Neural crest cell (in vitro differentiated cells): ENCODE data around the gene ADGRB3. TPM values are rescaled to one million over a fixed set of nuclear protein-coding genes. Genes with fewer than 3 reads are reported as not detected.
"Not testable (repeated sequence)": the region's sequence is repeated elsewhere in the genome, so short reads cannot be mapped to it uniquely, and the experiment has no call there.

Experiments used
- DNase-seq: peaks from one replicate; pipeline ENCODE4 v3.0.0; 2021; ENCODE audit warnings: low read depth, mixed read lengths, low spot score
- H3K27ac Mint-ChIP-seq: one replicate; pipeline ENCODE4 v1.8.0; 2021; ENCODE audit warnings: mild to moderate bottlenecking, mixed read lengths; ENCODE audit not compliant: unreplicated experiment
- H3K27me3 Mint-ChIP-seq: 2 replicates; pipeline ENCODE4 v1.8.0; 2021; ENCODE audit warnings: low read depth, mild to moderate bottlenecking, mixed read lengths
- H3K36me3 Mint-ChIP-seq: 2 replicates; pipeline ENCODE4 v1.8.0; 2021; ENCODE audit warnings: low read depth, mild to moderate bottlenecking, mixed read lengths
- H3K4me1 Mint-ChIP-seq: 2 replicates; pipeline ENCODE4 v1.8.0; 2021; ENCODE audit warnings: mixed read lengths
- H3K4me3 Mint-ChIP-seq: one replicate; pipeline ENCODE4 v1.8.0; 2021; ENCODE audit warnings: mild to moderate bottlenecking, mixed read lengths
- H3K9me3 Mint-ChIP-seq: 2 replicates; pipeline ENCODE4 v1.8.0; 2021; ENCODE audit warnings: mixed read lengths
- CTCF ChIP-seq: fragments of 200-600 bp; sonication (generic); conservative IDR thresholded peaks from 2 replicates; pipeline ENCODE4 v1.5.0; 2021; ENCODE audit warnings: antibody characterized with exemption, mild to moderate bottlenecking
- total RNA-seq: library from RNA; stranded (reverse); gene quantifications from 2 replicates; pipeline ENCODE4 v1.2.1, GENCODE V29; 2021

The ADGRB3 gene
- total RNA-seq, 1 donor from 2014 or later = 5.1 TPM

- H3K27ac Mint-ChIP-seq = no peak overlapping the region
- no peaks in the 10 kb centered on the region for H3K36me3 Mint-ChIP-seq
- no peaks in the 10 kb centered on the region for H3K9me3 Mint-ChIP-seq
- no peaks in the 10 kb centered on the region for H3K27me3 Mint-ChIP-seq
- no peak overlapping the region for H3K4me3 Mint-ChIP-seq
- no peak for DNase-seq
- TF ChIP-seq CTCF = no peak
- peaks cover 5% of the 10 kb centered on the region for H3K4me1 Mint-ChIP-seq
Observed at GRCh38 chr6:68658338-68658737, 23.3 kb downstream of the ADGRB3 start.

- DNase-seq = no peak
- no peaks in the 10 kb centered on the region for H3K4me1 Mint-ChIP-seq
- no peak for TF ChIP-seq CTCF
- H3K27me3 Mint-ChIP-seq = no peaks in the 10 kb centered on the region
- H3K27ac Mint-ChIP-seq = no peak overlapping the region
- peaks cover 3% of the 10 kb centered on the region for H3K36me3 Mint-ChIP-seq
- no peak overlapping the region for H3K4me3 Mint-ChIP-seq
- peaks cover 2% of the 10 kb centered on the region for H3K9me3 Mint-ChIP-seq
Observed at GRCh38 chr6:68673255-68673654, 38.2 kb downstream of the ADGRB3 start.

- Mint-ChIP-seq H3K4me1 (no peaks in the 10 kb centered on the region), H3K4me3 (no peak overlapping the region), H3K27ac (no peak overlapping the region), H3K36me3 (peaks cover 3% of the 10 kb centered on the region), H3K27me3 (no peaks in the 10 kb centered on the region), H3K9me3 (peaks cover 2% of the 10 kb centered on the region)
- no peak for DNase-seq
- no peak for TF ChIP-seq CTCF
Observed at GRCh38 chr6:68675548-68675947, 40.5 kb downstream of the ADGRB3 start.

- DNase-seq, H3K4me3 Mint-ChIP-seq, H3K36me3 Mint-ChIP-seq, H3K27me3 Mint-ChIP-seq, H3K27ac Mint-ChIP-seq, H3K4me1 Mint-ChIP-seq, H3K9me3 Mint-ChIP-seq: not testable (repeated sequence)
Observed at GRCh38 chr6:68676094-68676493, 41.0 kb downstream of the ADGRB3 start.

- H3K4me3 Mint-ChIP-seq = no peak overlapping the region
- H3K27ac Mint-ChIP-seq = no peak overlapping the region
- no peaks in the 10 kb centered on the region for H3K4me1 Mint-ChIP-seq
- no peak for DNase-seq
- no peaks in the 10 kb centered on the region for H3K9me3 Mint-ChIP-seq
- H3K27me3 Mint-ChIP-seq = no peaks in the 10 kb centered on the region
- TF ChIP-seq CTCF = no peak
- peaks cover 3% of the 10 kb centered on the region for H3K36me3 Mint-ChIP-seq
Observed at GRCh38 chr6:68677058-68677457, 42.0 kb downstream of the ADGRB3 start.

GRCh38 chr6:68679399-68679798, 44.3 kb downstream of the ADGRB3 start:
- Mint-ChIP-seq H3K36me3 (peaks cover 3% of the 10 kb centered on the region), H3K4me1 (no peaks in the 10 kb centered on the region), H3K4me3 (no peak overlapping the region), H3K27me3 (no peaks in the 10 kb centered on the region), H3K9me3 (no peaks in the 10 kb centered on the region), H3K27ac (no peak overlapping the region)
- TF ChIP-seq CTCF = no peak
- DNase-seq = no peak
